Endothelial cell of umbilical vein (primary cell): Measurements from ENCODE around the gene LGALS13. TPM values are rescaled to one million over a fixed set of nuclear protein-coding genes. Genes with fewer than 3 reads are reported as not detected.

Experiments used
- BruUV-seq: library from RNA; stranded (reverse); fragments of 400-500 nt; replicated peaks from 2 replicates; lab custom pipeline; 2021; lab: Mats Ljungman, UMichigan
- CTCF ChIA-PET: fragments of 300-600, 350-600 bp; sonication (Branson Sonifier 250); formaldehyde crosslinking; loops from one replicate; lab custom pipeline; 2021; ENCODE audit warnings: antibody characterized with exemption, inconsistent platforms; lab: Charles Lee
- POLR2A ChIA-PET: fragments of 300-600, 350-600 bp; sonication (Branson Sonifier 250); formaldehyde crosslinking; loops from one replicate; lab custom pipeline; 2021; ENCODE audit warnings: antibody characterized with exemption, inconsistent platforms; lab: Charles Lee
- DNase-seq: peaks from one replicate; pipeline ENCODE4 v3.0.0-alpha.2; 2011; ENCODE audit warnings: low read depth, low spot score
- FAIRE-seq: peaks from 2 replicates; lab custom pipeline; 2011; peaks lifted over from hg19 to GRCh38; lab: Jason Lieb, UNC
- H2AFZ ChIP-seq: 2 replicates; pipeline ENCODE4 v1.6.0; 2012; ENCODE audit warnings: low read depth, low read length, control low read depth, inconsistent platforms
- H3K27ac ChIP-seq: 2 replicates; pipeline ENCODE4 v1.5.1; 2011; ENCODE audit warnings: low read depth, mild to moderate bottlenecking, control low read depth, low read length, moderate library complexity; ENCODE audit not compliant: insufficient read depth
- H3K27me3 ChIP-seq, 2 experiments: 2 replicates each; pipeline versions ENCODE4 v1.6.0 to v1.6.1; 2011; ENCODE audit warnings: low read length in 2 of 2, mixed read lengths in 1 of 2; ENCODE audit not compliant: control insufficient read depth in 2 of 2, insufficient read depth in 2 of 2
- H3K36me3 ChIP-seq, 2 experiments: 2 replicates in 1 of 2; 3 replicates in 1 of 2; pipeline ENCODE4 v1.5.1; 2011; ENCODE audit warnings: low read length in 2 of 2, mild to moderate bottlenecking in 1 of 2, moderate library complexity in 1 of 2; ENCODE audit not compliant: control insufficient read depth in 2 of 2, insufficient read depth in 2 of 2; ENCODE audit errors: extremely low read depth in 1 of 2
- H3K4me1 ChIP-seq: 3 replicates; pipeline ENCODE4 v1.5.1; 2011; ENCODE audit warnings: mild to moderate bottlenecking, low read length; ENCODE audit not compliant: control insufficient read depth, insufficient read depth; ENCODE audit errors: extremely low read depth
- H3K4me2 ChIP-seq: 2 replicates; pipeline ENCODE4 v1.6.1; 2011; ENCODE audit warnings: low read length, control low read depth, mixed read lengths; ENCODE audit not compliant: insufficient read depth
- H3K4me3 ChIP-seq, 3 experiments: fragments of 200-600 bp in 1 of 3; sonication (generic), shearing (Covaris generic) in 1 of 3; replicated peaks in 1 of 3; 2 replicates each; pipeline ENCODE4 v1.5.1; 2011 to 2016; ENCODE audit warnings: control low read depth in 3 of 3, low read length in 3 of 3, mild to moderate bottlenecking in 2 of 3, inconsistent platforms in 1 of 3, low read depth in 1 of 3, moderate library complexity in 1 of 3; ENCODE audit not compliant: insufficient read depth in 1 of 3
- H3K79me2 ChIP-seq: 2 replicates; pipeline ENCODE4 v1.6.0; 2012; ENCODE audit warnings: low read length, inconsistent platforms; ENCODE audit not compliant: control insufficient read depth, insufficient read depth
- H3K9ac ChIP-seq: replicated peaks from 2 replicates; pipeline ENCODE3; 2011; ENCODE audit warnings: low read length, control low read depth; ENCODE audit not compliant: insufficient read depth; ENCODE audit errors: extremely low read depth
- H3K9me1 ChIP-seq: replicated peaks from 3 replicates; pipeline ENCODE4 v1.6.0; 2011; ENCODE audit warnings: mild to moderate bottlenecking, low read length; ENCODE audit not compliant: control insufficient read depth, insufficient read depth; ENCODE audit errors: extremely low read depth
- H3K9me3 ChIP-seq: replicated peaks from 2 replicates; pipeline ENCODE4 v1.5.1; 2012; ENCODE audit warnings: low read length, inconsistent platforms; ENCODE audit not compliant: control insufficient read depth, insufficient read depth
- H4K20me1 ChIP-seq: replicated peaks from 2 replicates; pipeline ENCODE3; 2011; ENCODE audit warnings: mild to moderate bottlenecking, low read length; ENCODE audit not compliant: control insufficient read depth, insufficient read depth; ENCODE audit errors: extremely low read depth
- CTCF ChIP-seq, 2 donors: IDR thresholded peaks; 1 replicate in 1 of 2; 2 replicates in 1 of 2; pipeline ENCODE4 v1.5.1; 2011; ENCODE audit warnings: low read length in 2 of 2, mild to moderate bottlenecking in 2 of 2, moderate library complexity in 2 of 2, control low read depth in 1 of 2, inconsistent platforms in 1 of 2, low read depth in 1 of 2; ENCODE audit not compliant: insufficient read depth in 1 of 2; ENCODE audit errors: extremely low read depth in 1 of 2
- EZH2 ChIP-seq: IDR thresholded peaks from 2 replicates; pipeline ENCODE4 v1.6.1; 2012; ENCODE audit warnings: borderline replicate concordance, low read depth, mild to moderate bottlenecking, moderate library complexity, low read length, inconsistent platforms; ENCODE audit not compliant: severe bottlenecking
- FOS ChIP-seq: IDR thresholded peaks from 2 replicates; pipeline ENCODE4 v1.6.1; 2011; ENCODE audit warnings: mild to moderate bottlenecking, low read length, moderate library complexity, borderline replicate concordance; ENCODE audit not compliant: insufficient read depth
- GATA2 ChIP-seq: IDR thresholded peaks from 2 replicates; pipeline ENCODE4 v1.7.0; 2011; ENCODE audit warnings: low read depth, mild to moderate bottlenecking, moderate library complexity, mixed read lengths, low read length; ENCODE audit not compliant: insufficient read length, insufficient read depth
- JUN ChIP-seq: IDR thresholded peaks from 2 replicates; pipeline ENCODE4 v1.6.1; 2011; ENCODE audit warnings: borderline replicate concordance, low read depth; ENCODE audit not compliant: insufficient read length, insufficient read depth
- MAX ChIP-seq: IDR thresholded peaks from 2 replicates; pipeline ENCODE4 v1.6.1; 2011; ENCODE audit not compliant: insufficient read depth, insufficient read length
- MYC ChIP-seq: IDR thresholded peaks from one replicate; pipeline ENCODE4 v1.6.1; 2011; ENCODE audit warnings: mild to moderate bottlenecking, low read depth, low read length
- POLR2A ChIP-seq: IDR thresholded peaks from 2 replicates; pipeline ENCODE4 v1.6.1; 2012; ENCODE audit warnings: low read depth, mild to moderate bottlenecking, control low read depth, low read length
- POLR2AphosphoS5 ChIP-seq: IDR thresholded peaks from 2 replicates; pipeline ENCODE4 v1.6.1; 2012; ENCODE audit warnings: low read depth, mild to moderate bottlenecking, control low read depth, low read length, moderate library complexity; ENCODE audit not compliant: insufficient read depth
- dilution Hi-C: fragments of 300-500 bp; cut with MboI; formaldehyde crosslinking; loops from one replicate; pipeline ENCODE4 v1.15.0; 2019; ENCODE audit warnings: low sequenced_read_pairs; ENCODE audit not compliant: extremely low pct_ligation_motif_present
- intact Hi-C: fragments of 100-400 bp; cut with micrococcal nuclease; formaldehyde crosslinking; loops from one replicate; pipeline ENCODE4 v1.10.0; 2022
- polyA plus RNA-seq, 4 experiments: library from polyadenylated mRNA; depleted of rRNA in 3 of 4; stranded (reverse) in 3 of 4; unstranded in 1 of 4; fragments of >200 nt; gene quantifications; 2 replicates each; pipeline versions ENCODE4 v1.2.1 to v1.2.3, GENCODE V29; 2011 to 2012; ENCODE audit warnings: missing spikeins in 1 of 4
- total RNA-seq: library from RNA; stranded (reverse); gene quantifications from 2 replicates; pipeline ENCODE4 v1.2.3, GENCODE V29; 2021

Gene LGALS13
- total and polyA plus RNA-seq, 2 donors (not counting 3 experiments of a cell fraction or from before 2014, with no cell fraction given): not detected

GRCh38 chr19:39582442-39582841, 19.9 kb upstream of the LGALS13 start:
- Histone ChIP-seq H4K20me1 (peaks cover 3% of the 10 kb centered on the region), H3K36me3 (no peaks in the 10 kb centered on the region), H3K4me1 (no peaks in the 10 kb centered on the region), H3K4me2 (no peak overlapping the region), H3K9me1 (no peaks in the 10 kb centered on the region), H3K9me3 (no peaks in the 10 kb centered on the region), H3K4me3 (no peak overlapping the region), H3K27ac (no peak overlapping the region), H3K9ac (no peak overlapping the region), H3K27me3 (no peaks in the 10 kb centered on the region), H2AFZ (no peak overlapping the region), H3K79me2 (no peaks in the 10 kb centered on the region)
- no peak for DNase-seq
- POLR2A ChIA-PET: no interaction called here
- CTCF ChIA-PET: no interaction called here
- BruUV-seq: no TSS peak
- dilution Hi-C loops: no loop called here
- TF ChIP-seq GATA2 (no peak), MYC (no peak), CTCF (IDR thresholded peaks at IDR 0.05; ENCODE audit: extremely low read depth in 1 of 2, insufficient read depth in 1 of 2, low read depth in 1 of 2, low read length in 2 of 2) (no peak), FOS (no peak), POLR2AphosphoS5 (no peak), POLR2A (no peak), EZH2 (no peak), JUN (no peak), MAX (no peak)
- FAIRE-seq: no peak
- intact Hi-C loops: no loop called here
